ENCODE results near the gene ANKS1B.

The ANKS1B gene

GRCh38 chr12:99151744-99152143, 833.0 kb downstream of the ANKS1B start:
- DNase-seq (ENCODE audit: extremely low spot score): no peak
- ChIA-PET POLR2A (no interaction called here), CTCF (no interaction called here)
- no peak for TF ChIP-seq CTCF (IDR thresholded peaks at IDR 0.05; ENCODE audit: control extremely low read depth, extremely low read depth, low read depth, missing control alignments)

- ChIA-PET POLR2A (no interaction called here), CTCF (interaction anchor here (1.5 to 1.7 kb wide), 2 partner anchors 12 to 47 kb away, joined by 3 to 5 read pairs; no protein-coding TSS in a partner anchor)
- DNase-seq (ENCODE audit: extremely low spot score): no peak
- TF ChIP-seq CTCF (IDR thresholded peaks at IDR 0.05; ENCODE audit: control extremely low read depth, extremely low read depth, low read depth, missing control alignments): no peak
These were observed 837.6 kb downstream of the ANKS1B start for GRCh38 chr12:99147130-99147529.

GRCh38 chr12:99146730-99147129, 838.0 kb downstream of the ANKS1B start:
- no peak for DNase-seq (ENCODE audit: extremely low spot score)
- ChIA-PET CTCF (interaction anchor here (1.7 kb wide), 1 partner anchor 12 kb away, joined by 5 read pairs; no protein-coding TSS in a partner anchor), POLR2A (no interaction called here)
- TF ChIP-seq CTCF (IDR thresholded peaks at IDR 0.05; ENCODE audit: control extremely low read depth, extremely low read depth, low read depth, missing control alignments): no peak

GRCh38 chr12:99146185-99146584, 838.6 kb downstream of the ANKS1B start:
- ChIA-PET POLR2A (no interaction called here), CTCF (interaction anchor here (1.7 kb wide), 1 partner anchor 13 kb away, joined by 5 read pairs; no protein-coding TSS in a partner anchor)
- DNase-seq (ENCODE audit: extremely low spot score): no peak
- no peak for TF ChIP-seq CTCF (IDR thresholded peaks at IDR 0.05; ENCODE audit: control extremely low read depth, extremely low read depth, low read depth, missing control alignments)

- TF ChIP-seq CTCF (IDR thresholded peaks at IDR 0.05; ENCODE audit: control extremely low read depth, extremely low read depth, low read depth, missing control alignments): no peak
- ChIA-PET POLR2A (no interaction called here), CTCF (no interaction called here)
- DNase-seq (ENCODE audit: extremely low spot score): no peak
These were observed 842.1 kb downstream of the ANKS1B start for GRCh38 chr12:99142651-99143050.

- POLR2A ChIA-PET: no interaction called here
- no peak for DNase-seq (ENCODE audit: extremely low spot score)
- TF ChIP-seq CTCF (IDR thresholded peaks at IDR 0.05; ENCODE audit: control extremely low read depth, extremely low read depth, low read depth, missing control alignments): no peak
- CTCF ChIA-PET: no interaction called here
These were observed 844.6 kb downstream of the ANKS1B start for GRCh38 chr12:99140017-99140720.

All from GM10248 (cell line).